ENCODE data around the gene CARS1.
A peak's percentile ranks its signal among the peaks of the same experiment; 100 is the strongest.

The CARS1 gene

DNA sequence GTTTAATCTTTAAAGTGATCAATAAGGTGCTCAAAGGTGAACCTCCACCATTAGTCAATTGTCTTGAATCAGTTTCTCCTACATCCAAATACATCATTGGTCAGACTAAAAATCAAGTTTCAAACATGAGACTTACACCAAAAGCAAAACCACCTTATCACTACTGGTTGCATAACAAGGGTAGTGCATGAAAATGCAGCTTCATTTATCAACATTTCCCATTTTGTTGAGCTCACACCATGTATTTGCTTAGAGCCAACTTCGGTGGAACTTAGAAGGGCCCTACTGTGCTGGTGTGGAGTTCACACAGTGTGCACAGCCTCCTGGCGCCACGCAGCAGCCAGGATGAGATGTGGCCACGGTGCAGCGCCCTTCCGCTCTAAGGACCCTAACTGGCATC is 104.9 kb downstream of the CARS1 start:
- no peak for DNase-seq

DNA sequence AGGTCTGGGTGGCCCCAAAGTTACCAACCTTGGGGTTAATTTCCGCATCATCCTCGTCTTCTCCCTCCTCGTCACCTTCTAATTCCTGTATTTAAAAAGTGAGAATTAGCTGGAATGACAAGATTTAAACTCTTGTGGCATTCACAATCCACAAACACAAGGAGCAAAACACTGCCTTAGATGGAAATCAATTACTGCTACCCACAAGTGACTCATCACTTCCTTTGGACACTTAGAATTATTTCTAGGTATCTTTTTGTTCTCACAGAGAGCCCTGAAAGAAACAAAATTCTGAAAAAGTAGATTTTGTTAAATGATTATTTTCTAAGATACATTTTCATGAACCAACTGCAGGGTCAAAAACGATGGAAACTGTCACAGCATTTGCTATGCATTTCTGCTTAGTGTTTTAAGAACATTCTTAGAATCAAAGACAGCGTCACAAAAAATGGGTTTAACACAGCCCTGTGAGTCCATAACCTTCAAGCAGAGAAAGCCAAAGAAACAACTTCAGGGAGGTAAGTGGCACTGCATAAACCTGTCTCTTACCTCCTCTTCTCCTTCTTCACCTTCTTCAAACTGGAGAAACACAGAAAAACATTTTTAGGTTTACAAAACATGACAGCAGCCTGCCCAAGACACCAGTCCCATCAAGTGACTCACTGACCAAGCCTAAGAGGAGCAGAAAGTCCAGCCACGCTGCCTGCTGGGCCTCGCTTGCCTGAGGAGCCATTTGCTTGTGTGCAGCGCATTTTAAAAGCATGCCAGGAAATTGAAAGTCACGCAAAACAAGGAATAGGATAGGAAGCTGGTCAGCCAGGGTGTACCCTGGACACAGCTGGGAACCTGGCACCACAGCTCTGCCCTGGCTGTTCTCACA is 105.8 kb downstream of the CARS1 start:
- peak; percentile 85 for DNase-seq
